Glutamatergic neuron (in vitro differentiated cells): ENCODE results near the gene METAP1D. TPM values are rescaled to one million over a fixed set of nuclear protein-coding genes. Genes with fewer than 3 reads are reported as not detected.
A peak's percentile ranks its signal among the peaks of the same experiment; 100 is the strongest.

Experiments used
- DNase-seq: peaks from one replicate; pipeline ENCODE4 v3.0.0; 2022
- H3K27ac Mint-ChIP-seq: one replicate; pipeline ENCODE4 v1.8.0; 2020; ENCODE audit warnings: mild to moderate bottlenecking, mixed read lengths, inconsistent platforms; ENCODE audit not compliant: unreplicated experiment
- H3K27me3 Mint-ChIP-seq: one replicate; pipeline ENCODE4 v1.8.0; 2020; ENCODE audit warnings: mild to moderate bottlenecking, moderate library complexity, mixed read lengths, inconsistent platforms; ENCODE audit not compliant: unreplicated experiment
- H3K36me3 Mint-ChIP-seq: one replicate; pipeline ENCODE4 v1.8.0; 2020; ENCODE audit warnings: mild to moderate bottlenecking, mixed read lengths, inconsistent platforms; ENCODE audit not compliant: unreplicated experiment
- H3K4me1 Mint-ChIP-seq: one replicate; pipeline ENCODE4 v1.8.0; 2020; ENCODE audit warnings: mild to moderate bottlenecking, low read depth, mixed read lengths, inconsistent platforms; ENCODE audit not compliant: unreplicated experiment
- H3K4me3 Mint-ChIP-seq: one replicate; pipeline ENCODE4 v1.8.0; 2020; ENCODE audit warnings: mild to moderate bottlenecking, mixed read lengths, inconsistent platforms; ENCODE audit not compliant: unreplicated experiment
- H3K9me3 Mint-ChIP-seq: one replicate; pipeline ENCODE4 v1.8.0; 2020; ENCODE audit warnings: mild to moderate bottlenecking, moderate library complexity, mixed read lengths, inconsistent platforms; ENCODE audit not compliant: unreplicated experiment
- total RNA-seq: library from RNA; stranded (reverse); fragmentation: NEBNext Ultra II Directional; extraction: Animal tissue kit (Norgen Biotek cat#: 25700); gene quantifications from one replicate; pipeline ENCODE4 v1.2.1, GENCODE V29; 2021; ENCODE audit not compliant: unreplicated experiment
- TF ChIP-seq, protein P1 (sequence below): fragments of 200-600 bp; sonication (generic); IDR thresholded peaks from one replicate; pipeline ENCODE4 v1.5.0; 2021; ENCODE audit not compliant: partially characterized antibody, unreplicated experiment

METAP1D gene
- total RNA-seq, 1 donor from 2014 or later: 5.1 TPM

DNA sequence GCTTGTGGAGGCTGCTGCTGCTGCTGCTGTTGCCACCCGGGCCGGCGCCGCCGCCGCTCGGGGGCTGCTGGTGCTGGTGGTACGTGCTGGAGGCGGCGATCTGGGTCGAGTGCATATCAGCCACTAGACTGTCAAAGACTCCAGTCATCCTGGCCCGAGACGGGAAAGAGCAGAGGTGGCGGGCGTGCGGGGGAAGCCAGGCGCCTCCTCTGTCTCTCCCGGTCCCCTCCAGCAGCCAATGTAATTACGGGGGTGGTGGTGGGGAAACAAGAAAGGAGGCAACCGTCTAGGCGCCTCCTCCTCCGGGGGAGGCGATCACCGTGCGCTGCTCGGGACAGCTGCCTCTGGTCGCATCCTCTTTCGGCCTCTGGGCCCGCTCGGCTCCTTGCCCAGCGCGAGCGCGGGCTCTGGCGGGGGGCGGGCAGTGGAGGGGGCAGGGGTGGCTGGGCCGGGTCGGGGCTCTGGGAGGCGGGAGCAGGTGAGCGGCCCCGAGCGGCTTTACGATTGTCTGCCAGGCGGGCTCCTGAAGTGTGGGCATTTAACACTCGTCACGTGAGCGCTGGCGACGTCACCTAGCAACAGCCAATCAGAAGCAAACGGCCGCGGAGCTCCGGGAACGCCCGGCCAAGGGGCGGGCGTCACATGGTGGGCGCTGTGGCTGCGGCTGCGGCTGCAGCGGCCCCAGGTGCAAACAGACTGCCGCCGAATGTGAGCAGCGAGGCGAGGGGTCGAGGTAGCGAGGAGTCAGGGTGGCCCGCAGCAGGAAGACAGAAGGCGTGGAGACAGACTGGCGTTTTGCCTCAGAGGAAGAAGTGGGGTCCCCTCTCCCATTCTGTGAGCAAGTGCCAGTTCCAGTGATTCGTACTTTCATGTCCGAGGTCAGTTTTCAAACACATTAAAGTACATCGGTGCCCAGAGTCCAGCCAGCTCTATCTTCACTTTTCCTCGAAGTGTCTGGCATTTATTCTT lies 102.9 kb downstream of the METAP1D start, which contains the start of gene DLX2:
Gene DLX2, minus strand, starts transcription at position 510 of the 969 bp plus-strand sequence. Its CDS starts 362 bp downstream, at position 148.
- H3K27me3 Mint-ChIP-seq: peaks cover 31% of the 10 kb centered on the region
- H3K4me1 Mint-ChIP-seq: peaks cover 18% of the 10 kb centered on the region
- H3K27ac Mint-ChIP-seq: peak within 1 kb of the TSS; percentile 88
- H3K36me3 Mint-ChIP-seq: no peaks in the 10 kb centered on the region
- peak within 1 kb of the TSS; percentile 92 for H3K4me3 Mint-ChIP-seq
- TF ChIP-seq, protein P1, sequence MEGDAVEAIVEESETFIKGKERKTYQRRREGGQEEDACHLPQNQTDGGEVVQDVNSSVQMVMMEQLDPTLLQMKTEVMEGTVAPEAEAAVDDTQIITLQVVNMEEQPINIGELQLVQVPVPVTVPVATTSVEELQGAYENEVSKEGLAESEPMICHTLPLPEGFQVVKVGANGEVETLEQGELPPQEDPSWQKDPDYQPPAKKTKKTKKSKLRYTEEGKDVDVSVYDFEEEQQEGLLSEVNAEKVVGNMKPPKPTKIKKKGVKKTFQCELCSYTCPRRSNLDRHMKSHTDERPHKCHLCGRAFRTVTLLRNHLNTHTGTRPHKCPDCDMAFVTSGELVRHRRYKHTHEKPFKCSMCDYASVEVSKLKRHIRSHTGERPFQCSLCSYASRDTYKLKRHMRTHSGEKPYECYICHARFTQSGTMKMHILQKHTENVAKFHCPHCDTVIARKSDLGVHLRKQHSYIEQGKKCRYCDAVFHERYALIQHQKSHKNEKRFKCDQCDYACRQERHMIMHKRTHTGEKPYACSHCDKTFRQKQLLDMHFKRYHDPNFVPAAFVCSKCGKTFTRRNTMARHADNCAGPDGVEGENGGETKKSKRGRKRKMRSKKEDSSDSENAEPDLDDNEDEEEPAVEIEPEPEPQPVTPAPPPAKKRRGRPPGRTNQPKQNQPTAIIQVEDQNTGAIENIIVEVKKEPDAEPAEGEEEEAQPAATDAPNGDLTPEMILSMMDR: no peak
- peaks cover 16% of the 10 kb centered on the region for H3K9me3 Mint-ChIP-seq
- peak; percentile 94 for DNase-seq

DNA sequence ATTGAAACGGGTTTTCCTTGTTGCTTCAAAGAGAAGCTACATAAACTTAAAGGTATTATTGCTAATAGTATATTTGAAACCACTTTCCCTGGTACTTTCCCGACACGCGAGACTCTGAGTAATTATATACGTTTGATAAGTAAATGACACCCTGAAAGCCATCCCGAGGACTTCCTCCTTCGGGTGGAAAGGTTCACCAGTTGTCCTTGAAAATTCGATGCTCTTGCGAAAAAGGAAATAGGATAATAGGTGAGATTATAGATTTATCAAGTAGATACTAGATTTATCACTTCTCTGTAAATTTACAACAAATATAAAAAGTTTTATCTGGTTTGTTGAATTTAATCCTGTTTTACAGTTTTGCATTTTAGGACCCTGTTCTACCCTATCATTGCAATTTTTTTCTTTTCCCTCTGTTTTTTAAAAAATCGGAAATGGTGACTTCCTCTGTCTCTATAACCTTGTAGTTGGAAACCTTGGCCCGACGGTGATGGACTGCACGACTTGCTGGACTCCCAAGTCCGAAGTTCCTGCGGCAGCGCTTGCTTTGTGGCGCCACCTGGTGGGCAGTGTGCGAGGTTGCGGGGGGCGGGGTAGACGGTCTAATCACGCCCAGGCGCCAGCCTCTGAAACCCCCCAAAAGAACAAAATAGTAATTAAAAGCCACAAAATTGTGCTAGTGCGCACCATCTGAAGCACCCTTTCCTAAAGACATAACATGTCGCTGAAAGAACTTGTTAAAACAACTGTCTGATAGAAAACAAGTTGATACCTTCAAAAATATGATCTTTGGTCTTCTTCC lies 103.9 kb downstream of the METAP1D start:
- peaks cover 15% of the 10 kb centered on the region for H3K4me1 Mint-ChIP-seq

DNA sequence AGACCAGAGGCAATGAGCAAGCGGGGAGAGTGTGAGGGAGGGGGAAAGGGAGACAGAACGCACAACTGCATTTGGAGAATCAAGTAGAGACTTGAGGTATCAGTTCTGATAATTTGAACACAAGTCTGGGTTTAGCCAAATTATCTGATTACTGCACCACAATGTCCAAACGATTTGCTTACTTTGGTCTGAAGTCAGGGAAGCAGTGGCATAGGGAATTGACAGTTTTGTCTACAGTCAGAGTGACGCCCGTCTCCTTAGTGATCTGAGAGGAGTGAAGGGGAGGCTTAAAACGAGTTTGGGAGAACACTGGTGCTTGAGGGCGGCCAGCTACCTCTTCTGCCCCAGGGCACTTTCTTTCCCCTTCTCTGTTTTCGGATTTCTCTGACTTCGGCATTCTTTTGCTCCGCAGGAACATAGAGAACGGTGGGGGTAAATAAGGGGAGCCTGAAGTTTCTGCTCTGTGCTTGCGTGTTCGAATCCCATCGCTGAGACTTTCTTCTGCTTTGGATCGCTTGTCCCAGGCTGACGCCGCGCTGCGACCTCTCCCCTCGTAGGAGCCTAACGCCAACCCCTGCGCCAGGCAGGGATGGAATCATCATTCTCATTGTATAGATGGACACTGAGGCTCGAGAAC lies 105.8 kb downstream of the METAP1D start:
- Mint-ChIP-seq H3K9me3 (peaks cover 18% of the 10 kb centered on the region), H3K36me3 (no peaks in the 10 kb centered on the region), H3K27me3 (peaks cover 41% of the 10 kb centered on the region), H3K4me1 (peaks cover 17% of the 10 kb centered on the region), H3K4me3 (peak overlapping the region; percentile 61), H3K27ac (no peak overlapping the region)
- TF ChIP-seq, protein P1: no peak
- DNase-seq: no peak

More for the DNA sequence above, 103.9 kb downstream of the METAP1D start:
- TF ChIP-seq, protein P1: peak; percentile 94
- Mint-ChIP-seq H3K4me3 (peak overlapping the region; percentile 92), H3K27ac (peak overlapping the region; percentile 66), H3K36me3 (no peaks in the 10 kb centered on the region), H3K9me3 (peaks cover 14% of the 10 kb centered on the region), H3K27me3 (peaks cover 34% of the 10 kb centered on the region)
- DNase-seq: peak; percentile 94

DNA sequence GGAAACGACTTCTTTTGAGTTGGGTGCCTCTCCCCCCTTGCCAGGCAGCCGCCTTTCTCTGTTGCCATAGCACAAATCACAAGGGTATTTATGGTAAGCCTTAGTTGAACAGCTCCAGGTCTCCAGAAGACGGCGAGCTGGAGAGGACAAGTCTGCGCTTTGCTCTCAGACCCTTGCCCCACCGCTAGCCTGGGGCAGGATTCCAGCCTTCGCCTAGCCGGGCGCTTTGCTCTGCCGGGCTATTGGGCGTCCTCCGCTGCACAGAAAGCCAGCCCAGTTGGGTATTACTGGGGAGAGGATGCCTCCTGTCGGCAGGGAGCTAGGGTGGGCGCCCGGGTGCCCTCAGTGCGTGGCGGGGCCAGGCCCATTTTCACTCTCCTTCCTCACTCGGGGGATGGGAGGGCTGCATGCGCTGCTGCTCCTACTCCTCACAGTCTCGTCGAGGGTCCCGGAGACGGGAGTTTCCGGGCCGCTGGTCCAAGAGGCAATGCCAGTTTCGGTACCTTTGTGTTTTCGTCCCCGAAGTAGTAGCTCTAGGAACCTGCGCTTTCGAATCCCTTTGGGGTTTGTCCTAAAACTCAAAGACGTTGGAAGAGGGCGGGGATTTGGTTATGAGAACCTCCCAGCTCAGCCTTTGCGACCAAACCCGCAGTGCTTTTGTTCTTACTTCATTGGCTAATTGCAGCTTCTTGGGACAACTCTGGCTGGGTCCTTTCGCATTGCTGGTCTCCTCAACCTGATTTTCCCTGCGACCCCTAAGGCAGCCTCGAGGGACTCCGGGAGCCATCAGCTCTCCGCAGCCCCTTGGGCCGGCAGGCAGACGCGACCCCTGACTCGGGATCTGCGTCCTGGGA lies 106.6 kb downstream of the METAP1D start:
- peaks cover 43% of the 10 kb centered on the region for H3K27me3 Mint-ChIP-seq
- no peak overlapping the region for H3K27ac Mint-ChIP-seq

More for the DNA sequence above, 106.6 kb downstream of the METAP1D start:
- H3K4me3 Mint-ChIP-seq: peak overlapping the region; percentile 61
- TF ChIP-seq, protein P1: peak; percentile 25
- peaks cover 14% of the 10 kb centered on the region for H3K4me1 Mint-ChIP-seq
- no peaks in the 10 kb centered on the region for H3K36me3 Mint-ChIP-seq
- peak; percentile 62 for DNase-seq
- peaks cover 18% of the 10 kb centered on the region for H3K9me3 Mint-ChIP-seq
